ENCODE results near the gene TRMT112. TPM values are rescaled to one million over a fixed set of nuclear protein-coding genes. Genes with fewer than 3 reads are reported as not detected.

Gene TRMT112
- total and polyA plus RNA-seq, 2 of the 8 experiments (the other 6 are each of a cell fraction or from before 2014, with no cell fraction given), result 300 to 650 TPM

- Histone ChIP-seq H2AK5ac (ENCODE audit: low read depth, low read length) (no peak within 1 kb of the TSS), H3K27ac (ENCODE audit: low read depth, low read length) (peak within 1 kb of the TSS; percentile 68; the same call in 1 of the 2 replicates), H4K20me1 (replicated peaks in 1 of 2; ENCODE audit: control insufficient read depth in 1 of 2, insufficient read depth in 2 of 2, low read length in 2 of 2) (peaks cover 0 to 6% of the 10 kb centered on the region in 2 experiments), H3K18ac (ENCODE audit: extremely low read depth, low read length) (peak within 1 kb of the TSS; percentile 67), H3K79me1 (ENCODE audit: low read depth, low read length) (no peaks in the 10 kb centered on the region; the same call in 1 of the 2 replicates), H2BK15ac (ENCODE audit: low read length) (no peak within 1 kb of the TSS; the same call in 1 of the 2 replicates), H3K4me2 (ENCODE audit: insufficient read depth in 1 of 2, low read depth in 2 of 2, low read length in 2 of 2) (peak within 1 kb of the TSS; percentile 59 to 96), H3K4me3 (ENCODE audit: extremely low read depth in 1 of 4, insufficient read depth in 2 of 4, low read depth in 3 of 4, low read length in 4 of 4) (peak within 1 kb of the TSS; percentile 49 to 70 (median 69)), H3K9me3 (ENCODE audit: insufficient read depth in 2 of 2, low read depth in 1 of 2, low read length in 1 of 2) (no peaks in the 10 kb centered on the region), H3K23ac (ENCODE audit: insufficient read length) (no peak within 1 kb of the TSS), H3K36me3 (ENCODE audit: control insufficient read depth in 2 of 4, insufficient read depth in 4 of 4, low read length in 3 of 4) (no peaks in the 10 kb centered on the region), H3K4me1 (replicated peaks in 1 of 4; ENCODE audit: control insufficient read depth in 3 of 4, insufficient read depth in 4 of 4, low read length in 3 of 4) (peaks cover 0 to 8% (median 4%) of the 10 kb centered on the region in 4 experiments; a peak in 4 of 7 replicates), H2BK12ac (ENCODE audit: low read depth, low read length) (no peak within 1 kb of the TSS), H3K4ac (replicated peaks; ENCODE audit: insufficient read length, low read depth, low read length) (peak within 1 kb of the TSS; percentile 72), H2BK20ac (ENCODE audit: low read length) (no peak within 1 kb of the TSS), H3K23me2 (ENCODE audit: low read depth, low read length) (peaks cover 10% of the 10 kb centered on the region; the same call in 1 of the 2 replicates), H4K8ac (ENCODE audit: extremely low read depth, insufficient read depth, low read length) (peak within 1 kb of the TSS; percentile 81), H2BK5ac (ENCODE audit: low read depth, low read length) (peak within 1 kb of the TSS; percentile 81; the same call in 1 of the 2 replicates), H3K56ac (replicated peaks; ENCODE audit: insufficient read length, low read depth, low read length) (peak within 1 kb of the TSS; percentile 67), H3K14ac (ENCODE audit: insufficient read length) (no peak within 1 kb of the TSS), H4K91ac (replicated peaks; ENCODE audit: insufficient read length, low read length) (peak within 1 kb of the TSS; percentile 83), H3K79me2 (ENCODE audit: control insufficient read depth in 1 of 2, insufficient read depth in 2 of 2, low read length in 2 of 2) (no peaks in the 10 kb centered on the region), H2BK120ac (replicated peaks; ENCODE audit: low read depth, low read length) (no peak within 1 kb of the TSS), H2AFZ (ENCODE audit: low read length) (no peak within 1 kb of the TSS), H3K27me3 (replicated peaks in 1 of 4; ENCODE audit: control insufficient read depth in 3 of 4, extremely low read depth in 1 of 4, insufficient read depth in 3 of 4, low read length in 3 of 4) (peaks cover 0 to 7% (median 3%) of the 10 kb centered on the region in 4 experiments; a peak in 3 of 7 replicates), H3K9ac (replicated peaks in 1 of 4; ENCODE audit: extremely low read depth in 1 of 4, low read depth in 3 of 4, low read length in 3 of 4) (peak within 1 kb of the TSS in 3 of 4 experiments; percentile 6 to 58 (median 56); a peak in 5 of 7 replicates), H4K5ac (ENCODE audit: insufficient read length, low read depth, low read length) (peak within 1 kb of the TSS; percentile 89)
- FAIRE-seq, result no peak
- POLR2A ChIA-PET (ENCODE audit: partially characterized antibody), result interaction anchor here (0.6 to 9.5 kb wide), 13 partner anchors 8 to 76 kb away, joined by 3 to 79 read pairs (median 5); partner anchors contain the start of genes CATSPERZ, ESRRA and PPP1R14B
- 18% methylated on average over 24 of the region's 44 CpGs; no CpG with 5 or more reads in 1 of the 2 experiments for WGBS, 2 experiments (ENCODE audit: extremely low coverage in 1 of 2, insufficient coverage in 1 of 2, insufficient read length in 1 of 2, insufficient replicate concordance in 2 of 2, low coverage in 1 of 2, low lambda C conversion rate in 2 of 2, missing lambda C conversion rate in 1 of 2)
- peak in 1 of 2 experiments; percentile 96 for DNase-seq (ENCODE audit: low read depth in 1 of 2, low spot score in 2 of 2)
- CTCF ChIA-PET (ENCODE audit: partially characterized antibody), result interaction anchor here (0.6 to 11.4 kb wide), 11 partner anchors 10 to 1733 kb away, joined by 3 to 134 read pairs (median 4); partner anchors contain the start of genes CATSPERZ, ESRRA, PRDX5 and TRMT112
- TF ChIP-seq CHD2 (IDR thresholded peaks at IDR 0.05; ENCODE audit: low read length), result peak; percentile 73; the same call in 1 of the 2 replicates
- TF ChIP-seq SP1 (IDR thresholded peaks at IDR 0.05; ENCODE audit: low read depth, low read length), result peak; percentile 89
- peak; percentile 88 for TF ChIP-seq CREB1 (IDR thresholded peaks at IDR 0.05)
- TF ChIP-seq HDAC6 (IDR thresholded peaks at IDR 0.05; ENCODE audit: low read depth, low read length), result no peak
- no peak for TF ChIP-seq KDM4A (IDR thresholded peaks at IDR 0.05; ENCODE audit: low read depth, low read length, severe bottlenecking)
- TF ChIP-seq BRCA1 (IDR thresholded peaks at IDR 0.05; ENCODE audit: low read depth, low read length), result no peak
- 0 out of 2 replicates have a peak, but pooled peaks have one; percentile 30 for TF ChIP-seq YY1 (IDR thresholded peaks at IDR 0.05; ENCODE audit: low read depth, low read length)
- TF ChIP-seq SIN3A (conservative IDR thresholded peaks at IDR 0.05 in 1 of 2, IDR thresholded peaks at IDR 0.05 in 1 of 2; ENCODE audit: low read depth in 1 of 2, low read length in 2 of 2), result no peak; a peak in 2 of 4 replicates
- TF ChIP-seq TBP (IDR thresholded peaks at IDR 0.05; ENCODE audit: low read depth, low read length), result peak; percentile 52; the same call in 1 of the 2 replicates
- TF ChIP-seq POLR2A (IDR thresholded peaks at IDR 0.05; ENCODE audit: control extremely low read depth in 1 of 2, low read depth in 2 of 2, low read length in 2 of 2), result peak in 1 of 2 experiments; percentile 25; a peak in 1 of 3 replicates
Observed at GRCh38 chr11:64284048-64284961, 33.1 kb downstream of the TRMT112 start, which contains the start of gene BAD. Gene BAD, minus strand, starts transcription at chr11:64284665. Its CDS starts 297 bp downstream, at chr11:64284368.
